ENCODE results near the gene PTOV1.

DNA sequence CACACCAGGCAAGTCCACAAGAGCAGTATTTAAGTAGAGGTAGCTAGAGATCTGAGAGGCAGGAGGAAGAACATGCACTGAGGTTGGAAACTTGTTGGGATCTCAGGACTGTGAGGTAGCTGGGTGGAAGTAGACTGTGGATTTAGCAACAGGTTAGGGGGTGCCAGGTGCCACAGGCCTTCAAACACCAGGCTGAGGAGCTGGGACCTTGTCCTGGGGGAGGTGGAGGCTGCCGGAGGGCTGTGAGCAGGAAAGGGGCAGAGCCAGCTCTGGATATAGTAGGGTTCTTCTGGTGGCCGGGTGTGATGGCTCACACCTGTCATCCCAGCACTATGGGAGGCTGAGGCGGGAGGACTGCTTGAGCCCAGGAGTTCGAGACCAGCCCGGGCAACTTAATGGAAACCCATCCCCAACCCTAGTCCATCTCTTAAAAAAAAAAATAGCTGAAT is 41.0 kb upstream of the PTOV1 start:
- TF ChIP-seq EP300 (IDR thresholded peaks at IDR 0.05) (no peak), POLR2A (IDR thresholded peaks at IDR 0.05) (no peak)
- TF ChIP-seq, protein P1, sequence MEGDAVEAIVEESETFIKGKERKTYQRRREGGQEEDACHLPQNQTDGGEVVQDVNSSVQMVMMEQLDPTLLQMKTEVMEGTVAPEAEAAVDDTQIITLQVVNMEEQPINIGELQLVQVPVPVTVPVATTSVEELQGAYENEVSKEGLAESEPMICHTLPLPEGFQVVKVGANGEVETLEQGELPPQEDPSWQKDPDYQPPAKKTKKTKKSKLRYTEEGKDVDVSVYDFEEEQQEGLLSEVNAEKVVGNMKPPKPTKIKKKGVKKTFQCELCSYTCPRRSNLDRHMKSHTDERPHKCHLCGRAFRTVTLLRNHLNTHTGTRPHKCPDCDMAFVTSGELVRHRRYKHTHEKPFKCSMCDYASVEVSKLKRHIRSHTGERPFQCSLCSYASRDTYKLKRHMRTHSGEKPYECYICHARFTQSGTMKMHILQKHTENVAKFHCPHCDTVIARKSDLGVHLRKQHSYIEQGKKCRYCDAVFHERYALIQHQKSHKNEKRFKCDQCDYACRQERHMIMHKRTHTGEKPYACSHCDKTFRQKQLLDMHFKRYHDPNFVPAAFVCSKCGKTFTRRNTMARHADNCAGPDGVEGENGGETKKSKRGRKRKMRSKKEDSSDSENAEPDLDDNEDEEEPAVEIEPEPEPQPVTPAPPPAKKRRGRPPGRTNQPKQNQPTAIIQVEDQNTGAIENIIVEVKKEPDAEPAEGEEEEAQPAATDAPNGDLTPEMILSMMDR (IDR thresholded peaks at IDR 0.05): no peak
